ENCODE measurements around the gene NEUROG2. TPM values are rescaled to one million over a fixed set of nuclear protein-coding genes. Genes with fewer than 3 reads are reported as not detected.

Gene NEUROG2
- total RNA-seq, 1 experiment from 2014 or later: 0.12 TPM

DNA sequence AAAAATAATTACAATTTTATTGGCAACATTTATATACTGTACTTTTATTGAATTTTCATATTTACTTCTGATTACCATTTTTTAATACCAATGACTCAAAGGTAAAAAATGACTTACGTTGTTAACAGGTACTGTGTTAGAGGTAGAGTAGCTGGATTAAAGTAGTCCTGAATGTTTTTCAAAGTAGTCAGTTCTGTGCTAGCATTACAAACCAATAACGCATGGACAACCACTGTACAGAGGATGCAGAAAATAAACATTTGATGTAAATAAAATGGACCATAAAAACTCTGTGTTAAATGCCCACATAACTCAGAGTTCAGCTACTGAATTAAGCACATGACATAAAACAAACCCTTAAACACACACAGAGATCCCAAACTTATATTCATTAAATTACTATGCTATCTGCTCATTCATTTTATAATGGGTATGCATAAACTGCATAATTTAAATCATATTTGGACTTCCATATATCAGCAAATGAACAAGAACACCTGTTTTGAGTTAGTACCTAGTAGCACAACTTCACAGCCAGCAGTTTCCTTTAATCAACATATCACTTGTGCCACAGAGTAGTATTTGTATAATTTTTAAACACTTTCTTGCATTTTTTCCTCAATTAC, 46.4 kb upstream of the NEUROG2 start:
- no peak for TF ChIP-seq SIN3A (IDR thresholded peaks at IDR 0.05; ENCODE audit: low read depth)
- TF ChIP-seq, protein P1, sequence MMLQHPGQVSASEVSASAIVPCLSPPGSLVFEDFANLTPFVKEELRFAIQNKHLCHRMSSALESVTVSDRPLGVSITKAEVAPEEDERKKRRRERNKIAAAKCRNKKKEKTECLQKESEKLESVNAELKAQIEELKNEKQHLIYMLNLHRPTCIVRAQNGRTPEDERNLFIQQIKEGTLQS (IDR thresholded peaks at IDR 0.05): no peak
- TF ChIP-seq, protein P2, sequence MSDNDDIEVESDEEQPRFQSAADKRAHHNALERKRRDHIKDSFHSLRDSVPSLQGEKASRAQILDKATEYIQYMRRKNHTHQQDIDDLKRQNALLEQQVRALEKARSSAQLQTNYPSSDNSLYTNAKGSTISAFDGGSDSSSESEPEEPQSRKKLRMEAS (IDR thresholded peaks at IDR 0.05): no peak
- TF ChIP-seq, protein P3, sequence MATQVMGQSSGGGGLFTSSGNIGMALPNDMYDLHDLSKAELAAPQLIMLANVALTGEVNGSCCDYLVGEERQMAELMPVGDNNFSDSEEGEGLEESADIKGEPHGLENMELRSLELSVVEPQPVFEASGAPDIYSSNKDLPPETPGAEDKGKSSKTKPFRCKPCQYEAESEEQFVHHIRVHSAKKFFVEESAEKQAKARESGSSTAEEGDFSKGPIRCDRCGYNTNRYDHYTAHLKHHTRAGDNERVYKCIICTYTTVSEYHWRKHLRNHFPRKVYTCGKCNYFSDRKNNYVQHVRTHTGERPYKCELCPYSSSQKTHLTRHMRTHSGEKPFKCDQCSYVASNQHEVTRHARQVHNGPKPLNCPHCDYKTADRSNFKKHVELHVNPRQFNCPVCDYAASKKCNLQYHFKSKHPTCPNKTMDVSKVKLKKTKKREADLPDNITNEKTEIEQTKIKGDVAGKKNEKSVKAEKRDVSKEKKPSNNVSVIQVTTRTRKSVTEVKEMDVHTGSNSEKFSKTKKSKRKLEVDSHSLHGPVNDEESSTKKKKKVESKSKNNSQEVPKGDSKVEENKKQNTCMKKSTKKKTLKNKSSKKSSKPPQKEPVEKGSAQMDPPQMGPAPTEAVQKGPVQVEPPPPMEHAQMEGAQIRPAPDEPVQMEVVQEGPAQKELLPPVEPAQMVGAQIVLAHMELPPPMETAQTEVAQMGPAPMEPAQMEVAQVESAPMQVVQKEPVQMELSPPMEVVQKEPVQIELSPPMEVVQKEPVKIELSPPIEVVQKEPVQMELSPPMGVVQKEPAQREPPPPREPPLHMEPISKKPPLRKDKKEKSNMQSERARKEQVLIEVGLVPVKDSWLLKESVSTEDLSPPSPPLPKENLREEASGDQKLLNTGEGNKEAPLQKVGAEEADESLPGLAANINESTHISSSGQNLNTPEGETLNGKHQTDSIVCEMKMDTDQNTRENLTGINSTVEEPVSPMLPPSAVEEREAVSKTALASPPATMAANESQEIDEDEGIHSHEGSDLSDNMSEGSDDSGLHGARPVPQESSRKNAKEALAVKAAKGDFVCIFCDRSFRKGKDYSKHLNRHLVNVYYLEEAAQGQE (IDR thresholded peaks at IDR 0.05; ENCODE audit: low read depth): no peak
- TF ChIP-seq CEBPB (IDR thresholded peaks at IDR 0.05; ENCODE audit: low read depth): no peak
- POLR2A ChIA-PET: no interaction called here
- Histone ChIP-seq H3K4me2 (ENCODE audit: low read length) (no peak overlapping the region), H3K79me2 (ENCODE audit: insufficient read depth, low read length) (no peaks in the 10 kb centered on the region), H3K9me3 (ENCODE audit: control insufficient read depth in 1 of 2, insufficient read depth in 1 of 2, low read depth in 1 of 2, low read length in 2 of 2) (no peaks in the 10 kb centered on the region), H4K20me1 (ENCODE audit: insufficient read depth) (no peaks in the 10 kb centered on the region), H3K4me3 (replicated peaks in 1 of 2; ENCODE audit: low read depth in 1 of 2, low read length in 2 of 2) (no peak overlapping the region), H3K27me3 (ENCODE audit: insufficient read depth, low read length) (no peaks in the 10 kb centered on the region), H3K9ac (ENCODE audit: low read length) (no peak overlapping the region), H3K9me2 (ENCODE audit: insufficient read depth) (no peaks in the 10 kb centered on the region), H3K4me1 (ENCODE audit: control insufficient read depth in 1 of 2, insufficient read depth in 2 of 2, low read length in 2 of 2) (no peaks in the 10 kb centered on the region), H2AFZ (ENCODE audit: low read depth, low read length, poor library complexity, severe bottlenecking) (no peak overlapping the region), H3K27ac (ENCODE audit: low read depth, low read length) (no peak overlapping the region), H3K36me3 (ENCODE audit: control insufficient read depth in 1 of 2, insufficient read depth in 2 of 2, low read length in 2 of 2) (no peaks in the 10 kb centered on the region)
- DNase-seq (ENCODE audit: low read depth, low spot score) (no peak), ATAC-seq (no peak)
- intact Hi-C loops (cut with micrococcal nuclease): no loop called here
- RAD21 ChIA-PET (ENCODE audit: low non-redundant PET in 1 of 2, low total read pairs in 2 of 2, uncharacterized antibody in 2 of 2, unreplicated experiment in 2 of 2): no interaction called here
- CTCF ChIA-PET: no interaction called here
- BruUV-seq (replicated peaks): no TSS peak

DNA sequence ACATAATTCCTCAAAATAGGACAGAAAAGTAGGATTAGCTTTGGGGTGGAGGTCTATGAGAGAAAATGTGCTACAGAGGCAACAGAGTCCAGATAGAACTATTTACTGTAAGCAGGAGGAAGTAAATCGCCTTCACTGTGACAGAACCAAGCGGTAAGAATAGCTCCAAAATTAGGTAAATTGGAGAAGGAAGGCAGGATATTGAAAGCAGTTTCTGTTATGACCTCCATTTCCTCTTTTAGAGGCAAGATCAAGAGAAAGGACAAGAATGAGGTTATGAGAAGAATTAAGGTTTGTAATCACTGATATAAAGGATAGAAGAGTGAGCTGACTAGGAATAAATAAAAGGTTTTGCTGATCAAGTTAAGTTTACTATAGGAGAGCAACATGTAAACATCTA, 44.1 kb upstream of the NEUROG2 start:
- H3K9ac ChIP-seq (ENCODE audit: low read length): no peak overlapping the region
- POLR2A ChIA-PET: no interaction called here
- DNase-seq (ENCODE audit: low read depth, low spot score): no peak
- no peaks in the 10 kb centered on the region for H4K20me1 ChIP-seq (ENCODE audit: insufficient read depth)
- CTCF ChIA-PET: no interaction called here
- H3K9me3 ChIP-seq (ENCODE audit: control insufficient read depth in 1 of 2, insufficient read depth in 1 of 2, low read depth in 1 of 2, low read length in 2 of 2): no peaks in the 10 kb centered on the region
- no peaks in the 10 kb centered on the region for H3K9me2 ChIP-seq (ENCODE audit: insufficient read depth)
- no peak overlapping the region for H3K27ac ChIP-seq (ENCODE audit: low read depth, low read length)
- H3K4me3 ChIP-seq (replicated peaks in 1 of 2; ENCODE audit: low read depth in 1 of 2, low read length in 2 of 2): no peak overlapping the region
- H3K4me1 ChIP-seq (ENCODE audit: control insufficient read depth in 1 of 2, insufficient read depth in 2 of 2, low read length in 2 of 2): no peaks in the 10 kb centered on the region
- H2AFZ ChIP-seq (ENCODE audit: low read depth, low read length, poor library complexity, severe bottlenecking): no peak overlapping the region
- no TSS peak for BruUV-seq (replicated peaks)
- H3K4me2 ChIP-seq (ENCODE audit: low read length): no peak overlapping the region
- RAD21 ChIA-PET (ENCODE audit: low non-redundant PET in 1 of 2, low total read pairs in 2 of 2, uncharacterized antibody in 2 of 2, unreplicated experiment in 2 of 2): no interaction called here
- H3K79me2 ChIP-seq (ENCODE audit: insufficient read depth, low read length): no peaks in the 10 kb centered on the region
- TF ChIP-seq, protein P3 (IDR thresholded peaks at IDR 0.05; ENCODE audit: low read depth): no peak
- TF ChIP-seq RAD21 (IDR thresholded peaks at IDR 0.05; ENCODE audit: low read depth): no peak
- no peak for TF ChIP-seq EZH2 (IDR thresholded peaks at IDR 0.05)
- TF ChIP-seq TCF7L2 (IDR thresholded peaks at IDR 0.05; ENCODE audit: borderline replicate concordance, extremely low read depth, insufficient read depth, insufficient read length): no peak
- no peak for TF ChIP-seq ZFX (IDR thresholded peaks at IDR 0.05)
- TF ChIP-seq CBX3 (IDR thresholded peaks at IDR 0.05; ENCODE audit: low read depth): no peak
- TF ChIP-seq SIN3A (IDR thresholded peaks at IDR 0.05; ENCODE audit: low read depth): no peak
- no peak for ATAC-seq
- H3K36me3 ChIP-seq (ENCODE audit: control insufficient read depth in 1 of 2, insufficient read depth in 2 of 2, low read length in 2 of 2): no peaks in the 10 kb centered on the region
- intact Hi-C loops (cut with micrococcal nuclease): no loop called here
- H3K27me3 ChIP-seq (ENCODE audit: insufficient read depth, low read length): no peaks in the 10 kb centered on the region
